Measurements from ENCODE around the gene SMC3. TPM values are rescaled to one million over a fixed set of nuclear protein-coding genes. Genes with fewer than 3 reads are reported as not detected.

The SMC3 gene
- total and polyA plus RNA-seq, 2 of the 4 experiments (the other 2 are of a cell fraction): 15.0 to 15.2 TPM

GRCh38 chr10:110597476-110597875 is 30.0 kb downstream of the SMC3 start:
- DNase-seq: no peak
- intact Hi-C loops (cut with micrococcal nuclease): no loop called here
- no CpG with 5 or more reads among the region's 2 CpGs for WGBS, 2 experiments (ENCODE audit: extremely low coverage in 2 of 2, insufficient read length in 1 of 2)
- Histone ChIP-seq H3K9me1 (ENCODE audit: insufficient read depth, low read length) (no peaks in the 10 kb centered on the region), H3K56ac (ENCODE audit: extremely low read depth, insufficient read depth, low read length) (no peak overlapping the region), H3K9me3 (ENCODE audit: control insufficient read depth, insufficient read depth, low read length) (no peaks in the 10 kb centered on the region), H3K79me1 (ENCODE audit: low read depth in 1 of 2, low read length in 2 of 2) (no peaks in the 10 kb centered on the region; a peak in 1 of 4 replicates), H4K91ac (ENCODE audit: insufficient read depth, low read depth, low read length) (no peak overlapping the region), H2BK5ac (ENCODE audit: low read depth, low read length, poor library complexity, severe bottlenecking) (no peak overlapping the region), H2AK9ac (replicated peaks; ENCODE audit: low read depth, low read length, poor library complexity) (no peak overlapping the region), H4K8ac (ENCODE audit: low read depth in 2 of 2, low read length in 2 of 2) (no peak overlapping the region), H2BK20ac (ENCODE audit: low read depth, low read length) (no peak overlapping the region), H3K36me3 (ENCODE audit: control insufficient read depth, insufficient read depth, low read length) (peaks cover 12% of the 10 kb centered on the region), H3K27ac (ENCODE audit: insufficient read depth, low read length) (no peak overlapping the region), H2BK15ac (ENCODE audit: low read depth, low read length) (no peak overlapping the region), H4K5ac (ENCODE audit: low read depth, low read length) (no peak overlapping the region), H4K20me1 (ENCODE audit: insufficient read depth, low read length) (no peaks in the 10 kb centered on the region), H3K14ac (replicated peaks; ENCODE audit: low read depth, low read length) (no peak overlapping the region), H3K23ac (ENCODE audit: low read depth, low read length) (no peak overlapping the region), H2AFZ (replicated peaks; ENCODE audit: low read length, poor library complexity) (no peak overlapping the region), H3K18ac (ENCODE audit: low read depth, low read length) (no peak overlapping the region), H2BK120ac (ENCODE audit: low read depth, low read length) (no peak overlapping the region), H3K4me2 (ENCODE audit: low read depth, low read length) (no peak overlapping the region), H3K4me1 (ENCODE audit: control insufficient read depth, insufficient read depth, low read length) (no peaks in the 10 kb centered on the region), H3K9ac (ENCODE audit: low read depth, low read length) (no peak overlapping the region), H2AK5ac (ENCODE audit: low read depth, low read length) (no peak overlapping the region), H3K4me3 (ENCODE audit: insufficient read depth, low read depth, low read length) (no peak overlapping the region), H3K27me3 (ENCODE audit: control insufficient read depth, insufficient read depth, low read length) (no peaks in the 10 kb centered on the region), H3K4ac (ENCODE audit: low read depth, low read length) (no peak overlapping the region)
- no peak for ATAC-seq (ENCODE audit: low read depth)
- CTCF ChIA-PET: no interaction called here
- no peak for TF ChIP-seq CHD1 (IDR thresholded peaks at IDR 0.05; ENCODE audit: low read depth, low read length)
- no peak for TF ChIP-seq CEBPB (IDR thresholded peaks at IDR 0.05; ENCODE audit: low read depth, low read length)
- TF ChIP-seq ELK1 (IDR thresholded peaks at IDR 0.05; ENCODE audit: borderline replicate concordance, low read depth, low read length): no peak
- TF ChIP-seq MAZ (IDR thresholded peaks at IDR 0.05; ENCODE audit: borderline replicate concordance, low read depth, low read length): no peak
- TF ChIP-seq RCOR1 (IDR thresholded peaks at IDR 0.05; ENCODE audit: insufficient replicate concordance, low read length): no peak
- TF ChIP-seq POLR2A (IDR thresholded peaks at IDR 0.05; ENCODE audit: low read depth, low read length): no peak
- TF ChIP-seq CTCF (conservative IDR thresholded peaks at IDR 0.05; ENCODE audit: low read depth, low read length): no peak
- no peak for TF ChIP-seq MXI1 (IDR thresholded peaks at IDR 0.05; ENCODE audit: borderline replicate concordance, low read depth, low read length)
- no peak for TF ChIP-seq USF2 (IDR thresholded peaks at IDR 0.05; ENCODE audit: low read depth, low read length)
- no TSS peak for BruUV-seq (replicated peaks)
- dilution Hi-C loops (cut with HindIII; ENCODE audit: low sequenced_read_pairs, unreplicated experiment): no loop called here
- POLR2A ChIA-PET (ENCODE audit: unreplicated experiment): no interaction called here
- in situ Hi-C loops (cut with MboI; ENCODE audit: low sequenced_read_pairs): no loop called here
